ENCODE data around the gene TMC2.

DNA sequence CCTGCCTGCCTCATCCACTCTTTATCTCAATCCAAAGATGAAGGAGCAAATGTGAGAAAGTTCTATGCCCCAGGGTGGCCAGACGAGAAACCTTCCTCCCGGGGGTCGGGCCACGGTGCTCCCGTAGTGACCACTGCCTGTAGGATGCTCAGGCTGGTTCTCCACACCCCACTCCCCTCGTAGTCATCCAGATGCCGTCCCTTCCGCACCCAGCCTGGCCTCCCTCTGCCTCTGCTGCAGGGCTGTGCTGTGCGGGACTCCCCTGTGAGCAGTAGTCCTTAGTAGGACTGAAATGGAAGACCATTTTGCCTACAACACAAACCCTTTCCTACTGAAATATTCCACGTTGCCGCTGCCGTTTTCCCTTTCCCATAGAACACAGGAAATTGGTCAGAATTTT, 2.0 kb downstream of the TMC2 start:
- TF ChIP-seq POLR2A (IDR thresholded peaks at IDR 0.05; ENCODE audit: low read depth, low read length) (no peak), POLR2AphosphoS5 (IDR thresholded peaks at IDR 0.05; ENCODE audit: low read depth, low read length) (no peak), TAF1 (IDR thresholded peaks at IDR 0.05; ENCODE audit: borderline replicate concordance, low read depth, low read length) (no peak)
